C4-2B (cell line): ENCODE results near the gene ERC2.

Experiments used
- CTCF ChIP-seq: fragments of 450-650 bp; conservative IDR thresholded peaks from 2 replicates; pipeline ENCODE4 v1.5.1; 2017; ENCODE audit warnings: mild to moderate bottlenecking
- ZFX ChIP-seq: fragments of 450-650 bp; IDR thresholded peaks from 2 replicates; pipeline ENCODE4 v1.6.1; 2017

GRCh38 chr3:56201407-56201806 lies 266.9 kb downstream of the ERC2 start:
- TF ChIP-seq CTCF, result no peak
- no peak for TF ChIP-seq ZFX
